ENCODE results near the gene ANKRD10.
"Not testable (repeated sequence)": the region's sequence is repeated elsewhere in the genome, so short reads cannot be mapped to it uniquely, and the experiment has no call there.

ANKRD10 gene

DNA sequence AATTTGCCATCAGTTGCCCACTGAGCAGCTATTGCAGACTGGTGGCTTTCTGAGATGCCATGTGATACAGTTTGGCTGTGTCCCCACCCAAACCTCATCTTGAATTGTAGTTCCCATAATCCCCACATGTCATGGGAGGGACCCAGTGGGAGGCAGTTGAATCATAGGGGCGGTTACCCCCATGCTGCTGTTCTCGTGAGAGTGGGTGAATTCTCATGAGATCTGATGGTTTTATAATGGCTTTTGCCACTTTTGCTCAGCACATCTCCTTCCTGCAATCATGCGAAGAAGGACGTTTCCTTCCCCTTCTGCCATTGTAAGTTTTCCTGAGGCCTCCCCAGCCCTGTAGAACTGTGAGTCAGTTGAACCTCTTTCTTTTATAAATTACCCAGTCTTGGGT lies 34.8 kb upstream of the ANKRD10 start:
- no peak overlapping the region for H2BK5ac ChIP-seq (ENCODE audit: low read depth, low read length, poor library complexity)
- H4K91ac ChIP-seq (ENCODE audit: low read depth, low read length), result no peak overlapping the region
- H3K36me3 ChIP-seq (ENCODE audit: control insufficient read depth in 1 of 2, insufficient read depth in 2 of 2, low read length in 2 of 2), result no peaks in the 10 kb centered on the region
- no peak overlapping the region for H3K4me3 ChIP-seq (ENCODE audit: low read depth, low read length)
- peaks cover 6% of the 10 kb centered on the region for H3K9me3 ChIP-seq (ENCODE audit: insufficient read depth, low read depth, low read length)
- no peak for DNase-seq
- no peak overlapping the region for H3K4ac ChIP-seq (ENCODE audit: low read depth, low read length)
- H2AFZ ChIP-seq (ENCODE audit: insufficient read depth, low read length, poor library complexity), result no peak overlapping the region
- no peak overlapping the region for H3K18ac ChIP-seq (ENCODE audit: low read length)
- H2BK120ac ChIP-seq (ENCODE audit: insufficient read depth, low read length, poor library complexity), result no peak overlapping the region
- H4K12ac ChIP-seq (ENCODE audit: low read depth, low read length), result no peak overlapping the region
- no peak overlapping the region for H2AK5ac ChIP-seq (ENCODE audit: low read length)
- no peak overlapping the region for H3K23ac ChIP-seq (ENCODE audit: low read length)
- peaks cover 7% of the 10 kb centered on the region for H3K79me1 ChIP-seq (ENCODE audit: low read length)
- H3K4me1 ChIP-seq (ENCODE audit: control insufficient read depth in 1 of 2, insufficient read depth in 2 of 2, low read length in 2 of 2), result peaks cover 0 to 2% of the 10 kb centered on the region in 2 experiments
- H3K27me3 ChIP-seq (ENCODE audit: insufficient read depth, low read length), result no peaks in the 10 kb centered on the region
- no peak overlapping the region for H3K14ac ChIP-seq (ENCODE audit: low read length)
- no peak overlapping the region for H3K4me2 ChIP-seq (ENCODE audit: low read length)
- no peaks in the 10 kb centered on the region for H3K79me2 ChIP-seq (ENCODE audit: control insufficient read depth, insufficient read depth, low read length, poor library complexity)
- H3K27ac ChIP-seq (ENCODE audit: low read depth, low read length), result no peak overlapping the region
- no peak overlapping the region for H4K8ac ChIP-seq (ENCODE audit: low read depth, low read length)
- no peak overlapping the region for H3K9ac ChIP-seq (ENCODE audit: low read length)
- no peak overlapping the region for H2BK12ac ChIP-seq (ENCODE audit: low read length)
- no CpG with 5 or more reads among the region's 4 CpGs for WGBS (ENCODE audit: extremely low coverage, insufficient coverage, insufficient read length)

DNA sequence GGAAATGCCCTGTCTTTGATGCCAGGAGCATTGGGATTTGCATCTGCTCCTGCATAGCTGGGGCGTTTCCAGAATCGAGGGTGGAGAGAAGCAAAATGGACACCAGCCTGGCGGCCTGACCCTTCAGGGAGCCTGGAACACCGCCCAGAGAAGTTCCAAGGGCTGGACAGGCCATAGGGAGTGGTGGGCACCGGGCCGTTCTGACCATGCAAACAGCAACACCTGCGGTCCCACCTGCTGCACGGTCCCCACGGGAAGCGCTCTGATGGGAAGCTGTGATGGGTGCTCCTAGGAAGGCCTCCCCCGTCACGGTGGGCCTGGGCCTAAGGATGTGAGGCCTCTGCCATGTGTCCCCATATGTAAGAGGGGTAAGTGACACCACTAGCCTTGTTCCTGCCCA lies 34.2 kb upstream of the ANKRD10 start:
- Histone ChIP-seq H3K27ac (ENCODE audit: low read depth, low read length) (no peak overlapping the region), H3K4me3 (ENCODE audit: low read depth, low read length) (peak overlapping the region; percentile 18), H3K79me1 (ENCODE audit: low read length) (peaks cover 7% of the 10 kb centered on the region), H2BK120ac (ENCODE audit: insufficient read depth, low read length, poor library complexity) (no peak overlapping the region), H2AK5ac (ENCODE audit: low read length) (no peak overlapping the region), H3K79me2 (ENCODE audit: control insufficient read depth, insufficient read depth, low read length, poor library complexity) (no peaks in the 10 kb centered on the region), H2AFZ (ENCODE audit: insufficient read depth, low read length, poor library complexity) (no peak overlapping the region), H3K23ac (ENCODE audit: low read length) (no peak overlapping the region), H3K27me3 (ENCODE audit: insufficient read depth, low read length) (no peaks in the 10 kb centered on the region), H3K4me2 (ENCODE audit: low read length) (no peak overlapping the region), H3K18ac (ENCODE audit: low read length) (no peak overlapping the region), H2BK5ac (ENCODE audit: low read depth, low read length, poor library complexity) (no peak overlapping the region), H3K9me3 (ENCODE audit: insufficient read depth, low read depth, low read length) (peaks cover 6% of the 10 kb centered on the region), H3K4me1 (ENCODE audit: control insufficient read depth in 1 of 2, insufficient read depth in 2 of 2, low read length in 2 of 2) (no peaks in the 10 kb centered on the region), H3K4ac (ENCODE audit: low read depth, low read length) (no peak overlapping the region), H4K91ac (ENCODE audit: low read depth, low read length) (no peak overlapping the region), H3K9ac (ENCODE audit: low read length) (no peak overlapping the region), H2BK12ac (ENCODE audit: low read length) (no peak overlapping the region), H4K8ac (ENCODE audit: low read depth, low read length) (no peak overlapping the region), H3K36me3 (ENCODE audit: control insufficient read depth in 1 of 2, insufficient read depth in 2 of 2, low read length in 2 of 2) (no peaks in the 10 kb centered on the region), H4K12ac (ENCODE audit: low read depth, low read length) (no peak overlapping the region), H3K14ac (ENCODE audit: low read length) (no peak overlapping the region)
- WGBS (ENCODE audit: extremely low coverage, insufficient coverage, insufficient read length), result no CpG with 5 or more reads among the region's 12 CpGs
- no peak for DNase-seq

DNA sequence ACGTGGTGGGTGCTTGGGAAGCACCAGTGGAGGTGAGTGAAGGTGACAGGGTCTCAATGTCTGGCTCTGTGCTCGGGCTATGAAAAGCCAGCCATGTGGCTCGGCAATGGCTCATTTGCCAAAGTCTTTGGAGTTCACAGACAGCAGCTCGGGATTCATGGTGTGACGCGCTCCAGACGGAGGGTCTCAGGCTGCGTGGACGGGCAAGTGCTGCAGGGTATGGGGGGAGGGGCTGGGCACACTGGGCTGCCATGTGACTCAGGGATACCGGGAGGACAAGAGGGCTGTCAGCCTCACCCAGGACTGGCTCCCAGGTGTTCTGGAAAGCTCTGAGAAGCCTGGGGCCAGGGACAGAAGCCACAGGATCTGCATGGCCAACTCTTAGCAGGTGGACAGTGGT lies 32.5 kb upstream of the ANKRD10 start:
- not testable (repeated sequence) for H3K23ac ChIP-seq (ENCODE audit: low read length); H3K27me3 ChIP-seq (ENCODE audit: insufficient read depth, low read length); H3K4me3 ChIP-seq (ENCODE audit: low read depth, low read length); H2AK5ac ChIP-seq (ENCODE audit: low read length); H3K4me2 ChIP-seq (ENCODE audit: low read length); H2BK120ac ChIP-seq (ENCODE audit: insufficient read depth, low read length, poor library complexity); H3K14ac ChIP-seq (ENCODE audit: low read length); H2AFZ ChIP-seq (ENCODE audit: insufficient read depth, low read length, poor library complexity); H3K79me2 ChIP-seq (ENCODE audit: control insufficient read depth, insufficient read depth, low read length, poor library complexity); H3K4me1 ChIP-seq (ENCODE audit: control insufficient read depth in 1 of 2, insufficient read depth in 2 of 2, low read length in 2 of 2); H4K8ac ChIP-seq (ENCODE audit: low read depth, low read length); H2BK12ac ChIP-seq (ENCODE audit: low read length); H3K9me3 ChIP-seq (ENCODE audit: insufficient read depth, low read depth, low read length); H3K18ac ChIP-seq (ENCODE audit: low read length); H3K9ac ChIP-seq (ENCODE audit: low read length); H3K79me1 ChIP-seq (ENCODE audit: low read length); H4K91ac ChIP-seq (ENCODE audit: low read depth, low read length); H2BK5ac ChIP-seq (ENCODE audit: low read depth, low read length, poor library complexity); H4K12ac ChIP-seq (ENCODE audit: low read depth, low read length); DNase-seq; H3K27ac ChIP-seq (ENCODE audit: low read depth, low read length); H3K36me3 ChIP-seq (ENCODE audit: control insufficient read depth in 1 of 2, insufficient read depth in 2 of 2, low read length in 2 of 2); H3K4ac ChIP-seq (ENCODE audit: low read depth, low read length)
- no CpG with 5 or more reads among the region's 10 CpGs for WGBS (ENCODE audit: extremely low coverage, insufficient coverage, insufficient read length)

DNA sequence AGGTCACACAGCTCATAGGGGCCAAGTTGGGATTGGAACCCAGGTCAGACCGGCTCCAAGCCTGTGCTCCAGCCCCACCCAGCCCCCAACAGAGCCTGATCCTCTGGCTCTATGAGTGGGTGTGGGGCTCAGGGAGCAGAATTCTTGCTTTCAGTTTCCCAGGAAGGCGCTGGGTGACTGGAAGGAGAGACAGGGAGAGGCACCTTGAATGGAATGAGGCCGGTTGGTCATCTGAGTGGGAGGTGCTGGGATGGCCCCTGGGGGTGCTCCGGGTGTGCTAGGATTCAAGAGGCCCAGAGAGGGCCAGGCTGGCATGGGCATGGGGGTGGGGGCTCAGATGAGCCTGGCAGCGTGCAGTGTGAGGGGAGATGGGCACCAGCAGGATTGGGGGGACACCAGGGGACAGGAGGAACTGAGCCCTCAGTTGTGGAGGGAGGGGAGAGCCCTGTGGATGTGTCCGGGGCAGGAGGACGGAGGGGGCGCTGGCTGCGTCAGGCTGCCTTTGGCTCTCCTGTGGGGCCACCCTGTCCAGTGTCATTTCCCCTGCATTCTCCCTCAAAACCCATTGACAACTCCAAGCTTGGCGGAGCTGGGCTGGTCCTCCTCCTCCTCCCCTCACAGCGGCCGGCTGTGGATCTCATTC lies 31.2 kb upstream of the ANKRD10 start:
- no peak overlapping the region for H2AFZ ChIP-seq (ENCODE audit: insufficient read depth, low read length, poor library complexity)
- H2BK120ac ChIP-seq (ENCODE audit: insufficient read depth, low read length, poor library complexity), result no peak overlapping the region
- no peak overlapping the region for H3K18ac ChIP-seq (ENCODE audit: low read length)
- H3K4me3 ChIP-seq (ENCODE audit: low read depth, low read length), result no peak overlapping the region
- H2BK5ac ChIP-seq (ENCODE audit: low read depth, low read length, poor library complexity), result no peak overlapping the region
- no CpG with 5 or more reads among the region's 12 CpGs for whole genome bisulfite sequencing (ENCODE audit: extremely low coverage, insufficient coverage, insufficient read length)
- H3K4me2 ChIP-seq (ENCODE audit: low read length), result no peak overlapping the region
- no peak for DNase-seq
- H3K79me1 ChIP-seq (ENCODE audit: low read length), result no peaks in the 10 kb centered on the region
- no peak overlapping the region for H2BK12ac ChIP-seq (ENCODE audit: low read length)
- H2AK5ac ChIP-seq (ENCODE audit: low read length), result no peak overlapping the region
- no peak overlapping the region for H3K9ac ChIP-seq (ENCODE audit: low read length)
- no peaks in the 10 kb centered on the region for H3K79me2 ChIP-seq (ENCODE audit: control insufficient read depth, insufficient read depth, low read length, poor library complexity)
- H3K27me3 ChIP-seq (ENCODE audit: insufficient read depth, low read length), result no peaks in the 10 kb centered on the region
- H3K14ac ChIP-seq (ENCODE audit: low read length), result no peak overlapping the region
- H3K4me1 ChIP-seq (ENCODE audit: control insufficient read depth in 1 of 2, insufficient read depth in 2 of 2, low read length in 2 of 2), result no peaks in the 10 kb centered on the region
- no peak overlapping the region for H3K23ac ChIP-seq (ENCODE audit: low read length)
- H3K4ac ChIP-seq (ENCODE audit: low read depth, low read length), result no peak overlapping the region
- H3K27ac ChIP-seq (ENCODE audit: low read depth, low read length), result no peak overlapping the region
- no peak overlapping the region for H4K12ac ChIP-seq (ENCODE audit: low read depth, low read length)
- H4K91ac ChIP-seq (ENCODE audit: low read depth, low read length), result no peak overlapping the region
- H3K36me3 ChIP-seq (ENCODE audit: control insufficient read depth in 1 of 2, insufficient read depth in 2 of 2, low read length in 2 of 2), result no peaks in the 10 kb centered on the region
- H4K8ac ChIP-seq (ENCODE audit: low read depth, low read length), result no peak overlapping the region
- peaks cover 2% of the 10 kb centered on the region for H3K9me3 ChIP-seq (ENCODE audit: insufficient read depth, low read depth, low read length)
